ENCODE data around the gene MAST1. TPM values are rescaled to one million over a fixed set of nuclear protein-coding genes. Genes with fewer than 3 reads are reported as not detected.

Gene MAST1
- total RNA-seq, 4 donors from 2014 or later: not detected

DNA sequence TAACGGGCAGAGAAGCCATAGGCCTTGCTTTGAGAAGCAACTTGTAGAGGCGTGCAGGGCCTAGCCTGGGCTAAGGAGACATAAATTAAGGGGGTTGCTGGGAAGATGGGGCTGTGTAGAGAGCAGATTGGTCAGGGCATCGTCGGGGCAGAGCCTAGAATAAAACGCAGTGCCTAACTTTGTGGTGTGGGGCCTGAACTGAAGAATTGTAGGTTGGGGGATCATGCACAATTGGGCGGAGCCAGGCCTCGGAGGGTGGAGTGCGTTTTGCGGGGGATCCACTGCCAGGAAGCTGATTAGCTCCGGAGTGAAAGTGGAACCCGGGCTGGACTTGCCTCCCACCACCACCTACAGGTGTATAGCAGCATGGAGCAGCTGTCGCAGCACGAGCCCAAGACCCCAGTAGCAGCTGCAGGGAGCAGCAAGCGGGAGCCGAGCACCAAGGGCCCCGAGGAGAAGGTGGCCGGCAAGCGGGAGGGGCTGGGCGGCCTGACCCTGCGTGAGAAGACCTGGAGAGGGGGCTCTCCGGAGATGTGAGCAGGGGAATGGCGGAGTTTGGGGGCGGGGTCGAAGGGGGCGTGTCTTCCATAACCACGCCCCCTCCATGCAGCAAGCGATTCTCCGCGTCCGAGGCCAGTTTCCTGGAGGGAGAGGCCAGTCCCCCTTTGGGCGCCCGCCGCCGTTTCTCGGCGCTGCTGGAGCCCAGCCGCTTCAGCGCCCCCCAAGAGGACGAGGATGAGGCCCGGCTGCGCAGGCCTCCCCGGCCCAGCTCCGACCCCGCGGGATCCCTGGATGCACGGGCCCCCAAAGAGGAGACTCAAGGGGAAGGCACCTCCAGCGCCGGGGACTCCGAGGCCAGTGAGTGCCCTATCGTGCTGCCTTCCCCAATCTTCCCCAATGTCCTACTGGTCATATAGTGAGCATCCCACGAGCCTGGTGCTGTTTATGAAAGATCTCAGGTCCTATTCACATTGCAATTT, 29.1 kb downstream of the MAST1 start:
- DNase-seq (no peak), ATAC-seq (peak in 1 of 2 donors; percentile 41)
- Histone ChIP-seq H3K27ac (no peak overlapping the region), H3K4me1 (peaks cover 0 to 6% of the 10 kb centered on the region in 2 donors), H3K27me3 (peaks cover 5 to 9% (median 9%) of the 10 kb centered on the region in 3 donors), H3K4me3 (peak overlapping the region in 3 of 4 donors; percentile 18 to 31 (median 31)), H3K9me3 (no peaks in the 10 kb centered on the region), H3K36me3 (no peaks in the 10 kb centered on the region)
- intact Hi-C loops (cut with DNase I; ENCODE audit: low total_unique reads): no loop called here
- in situ Hi-C loops (cut with MboI; ENCODE audit: low sequenced_read_pairs in 4 of 4): no loop called here
- TF ChIP-seq POLR2A (IDR thresholded peaks at IDR 0.05): no peak
- TF ChIP-seq, protein P1, sequence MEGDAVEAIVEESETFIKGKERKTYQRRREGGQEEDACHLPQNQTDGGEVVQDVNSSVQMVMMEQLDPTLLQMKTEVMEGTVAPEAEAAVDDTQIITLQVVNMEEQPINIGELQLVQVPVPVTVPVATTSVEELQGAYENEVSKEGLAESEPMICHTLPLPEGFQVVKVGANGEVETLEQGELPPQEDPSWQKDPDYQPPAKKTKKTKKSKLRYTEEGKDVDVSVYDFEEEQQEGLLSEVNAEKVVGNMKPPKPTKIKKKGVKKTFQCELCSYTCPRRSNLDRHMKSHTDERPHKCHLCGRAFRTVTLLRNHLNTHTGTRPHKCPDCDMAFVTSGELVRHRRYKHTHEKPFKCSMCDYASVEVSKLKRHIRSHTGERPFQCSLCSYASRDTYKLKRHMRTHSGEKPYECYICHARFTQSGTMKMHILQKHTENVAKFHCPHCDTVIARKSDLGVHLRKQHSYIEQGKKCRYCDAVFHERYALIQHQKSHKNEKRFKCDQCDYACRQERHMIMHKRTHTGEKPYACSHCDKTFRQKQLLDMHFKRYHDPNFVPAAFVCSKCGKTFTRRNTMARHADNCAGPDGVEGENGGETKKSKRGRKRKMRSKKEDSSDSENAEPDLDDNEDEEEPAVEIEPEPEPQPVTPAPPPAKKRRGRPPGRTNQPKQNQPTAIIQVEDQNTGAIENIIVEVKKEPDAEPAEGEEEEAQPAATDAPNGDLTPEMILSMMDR (IDR thresholded peaks at IDR 0.05 in 4 of 5, conservative IDR thresholded peaks at IDR 0.05 in 1 of 5): no peak

DNA sequence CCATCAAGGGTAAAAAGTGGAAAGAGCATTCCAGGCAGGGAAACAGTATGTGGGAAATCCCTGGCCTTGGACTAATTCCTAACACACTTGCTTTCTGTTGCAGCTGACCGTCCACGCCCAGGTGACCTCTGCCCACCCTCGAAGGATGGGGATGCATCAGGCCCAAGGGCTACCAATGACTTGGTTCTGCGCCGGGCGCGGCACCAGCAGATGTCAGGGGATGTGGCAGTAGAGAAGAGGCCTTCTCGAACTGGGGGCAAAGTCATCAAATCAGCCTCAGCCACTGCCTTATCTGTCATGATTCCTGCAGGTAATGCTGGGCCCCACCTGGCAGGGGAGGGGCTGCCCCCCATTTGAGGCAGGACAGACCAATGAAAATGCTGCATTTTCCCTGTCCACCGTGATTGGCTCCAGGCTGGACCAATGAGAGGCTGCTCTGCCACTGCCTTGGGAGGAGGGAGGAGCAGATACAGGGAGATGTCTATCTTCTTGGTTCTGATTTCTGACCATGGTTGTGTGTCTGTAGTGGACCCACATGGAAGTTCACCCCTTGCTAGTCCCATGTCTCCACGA, 30.3 kb downstream of the MAST1 start:
- in situ Hi-C loops (cut with MboI; ENCODE audit: low sequenced_read_pairs in 4 of 4) (no loop called here), intact Hi-C loops (cut with DNase I; ENCODE audit: low total_unique reads) (no loop called here)
- Histone ChIP-seq H3K4me3 (no peak overlapping the region), H3K27ac (no peak overlapping the region), H3K4me1 (peaks cover 0 to 6% of the 10 kb centered on the region in 2 donors), H3K36me3 (no peaks in the 10 kb centered on the region), H3K9me3 (no peaks in the 10 kb centered on the region), H3K27me3 (peaks cover 5 to 10% (median 9%) of the 10 kb centered on the region in 3 donors)
- TF ChIP-seq POLR2A (IDR thresholded peaks at IDR 0.05): no peak
- TF ChIP-seq, protein P1 (IDR thresholded peaks at IDR 0.05 in 4 of 5, conservative IDR thresholded peaks at IDR 0.05 in 1 of 5): no peak
- no peak for ATAC-seq
- DNase-seq: no peak

DNA sequence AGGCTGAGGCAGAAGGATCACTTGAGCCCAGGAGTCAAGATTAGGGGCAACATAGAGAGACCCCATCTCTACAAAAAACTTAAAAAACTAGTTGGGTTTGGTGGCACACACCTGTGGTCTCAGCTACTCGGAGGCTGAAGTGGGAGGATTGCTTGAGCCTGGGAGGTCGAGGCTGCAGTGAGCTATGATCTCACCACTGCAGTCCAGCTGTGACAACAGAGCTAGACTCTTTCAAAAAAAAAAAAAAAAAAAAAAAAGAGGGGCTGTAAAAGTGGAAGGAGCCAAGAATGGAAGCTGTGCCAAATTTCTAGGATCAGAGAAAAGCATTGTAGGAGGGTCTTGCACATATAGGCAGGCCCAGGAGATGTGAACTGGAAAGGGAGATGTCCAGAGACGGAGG, 33.4 kb downstream of the MAST1 start:
- ATAC-seq (no peak), DNase-seq (no peak)
- no peak overlapping the region for H3K27ac ChIP-seq
- in situ Hi-C loops (cut with MboI; ENCODE audit: low sequenced_read_pairs in 4 of 4) (no loop called here), intact Hi-C loops (cut with DNase I; ENCODE audit: low total_unique reads) (no loop called here)
- H3K27me3 ChIP-seq: peaks cover 5 to 13% (median 9%) of the 10 kb centered on the region in 3 donors
- no peaks in the 10 kb centered on the region for H3K36me3 ChIP-seq
- TF ChIP-seq, protein P1 (IDR thresholded peaks at IDR 0.05 in 4 of 5, conservative IDR thresholded peaks at IDR 0.05 in 1 of 5): no peak
- no peak for TF ChIP-seq POLR2A (IDR thresholded peaks at IDR 0.05)
- no peaks in the 10 kb centered on the region for H3K9me3 ChIP-seq
- H3K4me3 ChIP-seq: no peak overlapping the region
- H3K4me1 ChIP-seq: peaks cover 0 to 6% of the 10 kb centered on the region in 2 donors

DNA sequence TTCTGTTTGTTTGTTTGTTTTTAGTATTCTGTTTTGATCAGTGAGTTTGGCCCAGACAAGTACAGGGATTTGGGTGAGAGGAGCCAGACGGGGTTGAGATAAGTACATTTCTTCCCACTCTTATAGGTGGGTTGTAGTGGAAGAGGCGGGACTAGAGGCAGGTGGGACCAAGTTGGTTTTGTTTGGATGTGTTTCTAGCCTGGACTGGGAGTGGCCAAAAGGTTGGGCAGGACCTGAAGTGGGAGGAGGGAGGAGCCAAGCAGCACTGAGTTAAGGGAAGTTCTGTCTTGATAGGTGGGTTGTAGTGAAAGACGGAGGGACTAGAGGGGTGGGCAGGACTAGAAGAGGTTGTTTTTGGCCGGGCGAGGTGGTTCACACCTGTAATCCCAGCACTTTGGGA, 33.9 kb downstream of the MAST1 start:
- Histone ChIP-seq H3K27ac (no peak overlapping the region), H3K9me3 (no peaks in the 10 kb centered on the region), H3K36me3 (no peaks in the 10 kb centered on the region), H3K27me3 (peaks cover 5 to 10% (median 8%) of the 10 kb centered on the region in 3 donors), H3K4me3 (no peak overlapping the region), H3K4me1 (peaks cover 0 to 5% of the 10 kb centered on the region in 2 donors)
- intact Hi-C loops (cut with DNase I; ENCODE audit: low total_unique reads): no loop called here
- no peak for TF ChIP-seq POLR2A (IDR thresholded peaks at IDR 0.05)
- TF ChIP-seq, protein P1 (IDR thresholded peaks at IDR 0.05 in 4 of 5, conservative IDR thresholded peaks at IDR 0.05 in 1 of 5): no peak
- no peak for ATAC-seq
- no peak for DNase-seq
- in situ Hi-C loops (cut with MboI; ENCODE audit: low sequenced_read_pairs in 4 of 4): no loop called here
